HG03139 (cell line): ENCODE measurements around the gene CYP3A5.
"Not testable (repeated sequence)": the region's sequence is repeated elsewhere in the genome, so short reads cannot be mapped to it uniquely, and the experiment has no call there.

Experiments used
- ATAC-seq: cut with Tn5 transposase; IDR thresholded peaks from one replicate; pipeline ENCODE4 v1.9.1; 2021; ENCODE audit not compliant: unreplicated experiment

CYP3A5 gene

DNA sequence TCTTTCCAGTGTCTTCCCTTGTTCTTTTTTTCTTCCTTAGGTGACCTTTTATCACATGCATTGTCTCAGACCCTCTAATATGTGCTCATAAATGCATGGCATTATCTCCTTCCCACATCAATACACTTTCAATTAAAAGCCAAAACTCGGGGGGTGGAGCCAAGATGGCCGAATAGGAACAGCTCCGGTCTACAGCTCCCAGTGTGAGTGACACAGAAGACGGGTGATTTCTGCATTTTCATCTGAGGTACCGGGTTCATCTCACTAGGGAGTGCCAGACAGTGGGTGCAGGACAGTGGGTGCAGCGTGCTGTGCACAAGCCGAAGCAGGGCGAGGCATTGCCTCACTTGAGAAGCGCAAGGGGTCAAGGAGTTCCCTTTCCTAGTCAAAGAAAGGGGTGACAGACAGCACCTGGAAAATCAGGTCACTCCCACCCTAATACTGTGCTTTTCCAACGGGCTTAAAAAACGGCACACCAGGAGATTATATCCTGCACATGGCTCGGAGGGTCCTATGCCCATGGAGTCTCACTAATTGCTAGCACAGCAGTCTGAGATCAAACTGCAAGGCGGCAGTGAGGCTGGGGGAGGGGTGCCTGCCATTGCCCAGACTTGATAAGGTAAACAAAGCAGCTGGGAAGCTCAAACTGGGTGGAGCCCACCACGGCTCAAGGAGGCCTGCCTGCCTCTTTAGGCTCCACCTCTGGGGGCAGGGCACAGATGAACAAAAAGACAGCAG lies 6.2 kb upstream of the CYP3A5 start:
- not testable (repeated sequence) for ATAC-seq

DNA sequence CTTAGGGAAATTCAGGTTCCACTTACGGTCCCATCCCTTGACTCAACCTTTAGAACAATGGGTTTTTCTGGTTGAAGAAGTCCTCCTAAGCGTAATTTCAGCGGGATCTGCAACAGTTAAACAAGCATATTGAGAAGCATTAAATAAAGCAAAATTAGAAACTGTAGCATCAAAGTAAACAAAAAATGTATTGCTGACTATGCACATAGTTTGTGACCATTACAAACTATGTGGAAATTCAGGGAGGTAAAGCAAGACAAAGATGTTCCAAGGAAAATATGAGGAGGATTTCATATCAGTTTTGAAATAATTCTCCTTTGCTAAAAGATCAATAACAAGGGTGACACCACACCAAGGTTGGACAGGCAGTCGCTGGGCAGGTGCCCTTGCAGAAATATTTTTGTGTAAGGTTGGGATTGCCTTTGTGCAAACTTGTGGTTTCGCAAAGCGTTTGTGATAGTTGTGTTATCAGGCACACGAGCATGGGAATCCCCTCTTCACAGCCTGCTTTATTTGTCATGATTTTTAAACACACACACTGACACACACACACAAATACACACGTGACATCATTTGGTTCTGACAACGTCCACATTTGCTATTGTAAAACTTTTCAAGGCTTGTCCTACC lies 5.4 kb upstream of the CYP3A5 start:
- no peak for ATAC-seq

DNA sequence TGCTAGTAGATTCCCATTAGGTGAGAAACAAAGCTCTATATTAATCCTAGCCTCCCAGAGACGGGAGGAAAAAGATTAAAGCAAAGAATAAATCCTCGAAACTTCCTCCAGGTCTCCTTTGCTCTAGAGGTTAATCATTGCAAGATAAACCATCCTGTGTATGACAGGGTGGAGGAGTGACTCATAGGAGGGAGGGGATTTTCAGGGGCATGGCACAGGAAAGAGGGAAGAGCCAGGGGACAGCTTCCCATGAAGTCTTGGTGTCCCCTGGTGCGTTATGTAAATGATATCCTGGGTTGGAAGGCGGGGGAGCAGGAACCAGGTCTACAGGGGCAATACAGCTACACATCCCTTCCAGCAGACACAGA lies 780 bp downstream of the CYP3A5 start:
- ATAC-seq: no peak

DNA sequence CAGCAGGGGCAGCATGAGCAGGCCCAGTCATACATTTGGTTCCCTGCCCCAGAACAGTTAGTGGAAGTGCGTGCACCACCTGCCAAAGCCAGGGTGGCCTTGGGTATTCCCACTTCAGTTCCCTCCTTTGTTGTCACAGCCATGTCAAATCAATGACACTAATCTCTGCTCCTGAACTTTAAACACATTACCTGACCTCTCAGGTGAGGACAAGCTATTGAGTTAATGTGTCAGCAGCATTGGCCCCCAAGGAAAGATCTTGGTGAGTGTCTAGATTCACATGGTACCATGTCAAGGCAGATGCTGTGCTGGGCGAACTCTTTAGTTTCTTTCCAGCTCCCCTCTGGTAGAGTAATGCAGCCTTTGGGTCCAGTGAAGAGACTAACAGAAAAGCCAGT lies 2.1 kb downstream of the CYP3A5 start:
- no peak for ATAC-seq

DNA sequence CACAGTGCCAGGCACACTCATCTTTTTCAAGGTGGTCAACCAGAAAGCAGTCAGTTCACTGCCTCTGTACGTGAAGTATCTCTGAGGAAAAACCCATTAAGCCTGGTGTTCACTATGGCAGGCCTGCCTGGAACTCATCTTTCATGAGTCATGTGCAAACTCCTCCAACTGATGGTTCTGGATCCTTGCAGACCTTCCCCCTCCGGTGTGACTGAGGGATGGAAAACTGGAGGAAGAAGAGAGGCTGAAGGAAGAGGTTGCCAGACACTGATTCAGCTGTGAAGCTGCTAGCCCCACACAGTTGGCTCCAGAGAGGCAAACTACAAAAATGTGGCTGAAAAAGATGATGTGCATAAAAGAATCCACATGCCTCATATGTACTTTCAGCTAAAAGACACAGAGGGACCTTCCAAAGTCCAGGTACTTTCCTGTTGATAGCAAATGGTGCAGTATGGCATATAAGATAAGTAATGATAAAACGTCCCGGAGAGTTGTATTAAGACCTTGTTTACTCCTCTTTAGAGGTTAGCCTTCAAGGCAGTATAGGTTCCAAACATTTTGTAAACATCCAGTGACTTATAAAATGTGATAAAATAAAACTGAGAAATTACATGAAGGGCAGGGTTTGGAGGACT lies 2.7 kb downstream of the CYP3A5 start:
- ATAC-seq: no peak

DNA sequence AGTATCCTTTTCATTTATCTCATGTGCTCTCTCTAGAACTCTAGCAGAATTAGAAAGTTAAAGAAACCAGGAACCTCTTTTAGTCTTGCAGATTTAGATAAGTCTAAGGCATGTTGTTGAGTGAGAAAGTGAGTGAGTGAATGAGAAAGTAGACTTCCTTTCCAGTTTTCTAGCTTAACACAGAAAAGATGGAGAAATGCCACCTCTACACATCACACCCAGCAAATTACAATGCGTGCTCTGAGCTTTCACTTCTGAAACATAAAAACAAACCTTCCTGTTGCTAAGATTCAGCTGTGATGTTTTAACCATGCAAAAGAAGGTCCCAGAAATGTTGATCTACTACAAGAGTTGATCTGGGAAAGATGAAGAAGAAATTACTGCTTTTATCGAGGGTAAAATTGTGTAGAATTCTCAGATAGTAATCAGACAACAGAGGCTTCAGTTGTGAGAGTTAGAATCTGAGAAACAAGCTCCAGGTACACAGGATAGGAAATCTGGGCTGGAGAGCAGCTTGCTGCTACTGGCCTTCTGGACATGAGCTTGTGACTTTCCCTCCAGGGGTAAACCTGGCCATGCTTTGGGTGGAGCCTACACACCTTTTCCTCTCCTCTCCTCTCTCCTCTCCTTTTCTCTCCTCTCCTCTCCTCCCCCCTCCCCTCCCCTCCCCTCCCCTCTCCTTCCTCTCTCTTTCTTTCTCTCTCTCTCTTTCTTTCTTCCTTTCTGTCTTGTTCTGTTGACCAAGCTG lies 4.6 kb downstream of the CYP3A5 start:
- no peak for ATAC-seq

DNA sequence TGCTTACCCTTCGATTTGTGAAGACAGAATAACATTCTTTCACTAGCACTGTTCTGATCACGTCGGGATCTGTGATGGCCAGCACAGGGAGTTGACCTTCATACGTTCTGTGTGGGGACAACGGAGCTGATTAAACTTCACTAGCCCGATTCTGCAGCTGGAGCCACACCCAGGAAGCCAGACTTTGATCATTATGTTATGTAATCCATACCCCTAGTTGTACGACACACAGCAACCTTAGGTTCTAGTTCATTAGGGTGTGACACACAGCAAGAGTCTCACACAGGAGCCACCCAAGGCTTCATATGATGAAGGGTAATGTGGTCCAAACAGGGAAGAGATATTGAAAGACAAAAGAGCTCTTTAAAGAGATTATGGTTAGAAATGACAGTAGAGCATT lies 7.2 kb downstream of the CYP3A5 start:
- ATAC-seq: no peak

DNA sequence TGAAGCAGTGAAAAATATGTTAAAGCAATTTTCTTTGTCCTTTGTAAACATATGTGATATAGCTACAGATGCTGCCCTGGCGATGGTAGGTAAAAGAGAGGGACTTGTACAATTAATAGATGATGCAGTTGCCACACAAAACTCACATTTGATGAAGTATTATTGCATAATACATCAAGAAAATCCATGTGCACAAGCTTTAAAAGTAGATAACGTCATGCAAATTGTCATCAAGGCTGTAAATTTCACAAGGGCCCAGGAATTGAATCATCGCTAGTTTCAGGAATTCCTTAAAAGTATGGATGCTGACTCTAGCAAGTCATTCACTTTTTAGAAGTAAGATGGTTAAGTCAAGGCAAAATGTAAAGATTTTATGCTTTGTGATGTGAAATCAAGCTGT lies 10.0 kb downstream of the CYP3A5 start:
- no peak for ATAC-seq

DNA sequence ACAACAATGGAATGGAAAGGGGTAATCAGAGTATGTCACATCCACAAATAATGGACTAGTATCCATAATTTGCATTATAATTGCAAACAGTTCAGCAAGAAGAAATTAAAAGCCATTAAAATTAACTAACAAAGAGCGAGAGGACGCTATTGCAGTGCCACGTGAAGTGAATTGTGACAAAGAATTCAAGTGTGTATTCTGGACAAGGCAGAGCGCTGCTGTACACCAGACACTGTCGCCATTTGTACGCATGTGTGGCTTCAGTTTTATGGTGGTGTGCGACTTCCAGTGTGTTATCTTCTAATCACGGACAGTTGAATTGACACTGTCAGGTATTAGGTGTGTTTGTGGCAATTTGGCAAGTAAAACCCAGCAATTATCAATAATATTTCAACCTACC lies 11.3 kb downstream of the CYP3A5 start:
- ATAC-seq: no peak

DNA sequence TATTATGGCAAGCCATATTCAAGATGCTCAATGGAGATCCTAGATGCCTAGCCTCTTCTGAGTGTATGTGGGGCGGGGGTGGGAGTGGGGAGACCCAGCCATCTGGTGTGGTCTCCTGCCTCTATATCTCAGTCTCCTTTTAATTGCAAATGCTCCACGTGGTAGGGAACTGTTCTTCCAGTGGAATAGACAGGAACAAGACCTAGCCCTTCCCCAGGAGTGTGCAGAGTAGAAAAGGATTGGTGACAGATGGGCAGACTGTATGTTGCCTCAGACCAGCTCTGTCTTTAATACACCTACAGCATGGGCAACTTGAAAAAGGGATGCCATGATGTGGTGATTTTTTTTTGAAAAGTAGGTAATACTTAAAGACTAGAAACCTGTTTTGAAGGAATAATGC lies 12.6 kb downstream of the CYP3A5 start:
- no peak for ATAC-seq

DNA sequence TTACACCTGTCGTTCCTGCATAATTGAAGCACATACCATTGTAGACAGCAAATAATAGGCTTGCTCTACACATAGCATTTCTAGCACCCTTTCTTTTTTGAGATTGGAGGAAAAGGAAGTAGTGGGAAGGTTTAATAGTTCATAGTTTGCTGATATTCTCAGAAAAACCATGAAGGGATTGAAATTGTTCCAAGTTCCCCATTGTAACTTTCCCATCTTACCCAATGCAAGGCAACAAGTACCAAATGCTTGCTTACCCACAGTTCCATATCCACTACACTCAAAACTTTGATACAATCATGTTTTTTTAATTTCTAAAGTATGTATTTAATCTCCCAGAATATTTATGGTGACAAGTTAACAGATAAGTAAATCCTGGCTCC lies 13.8 kb downstream of the CYP3A5 start:
- ATAC-seq: no peak

DNA sequence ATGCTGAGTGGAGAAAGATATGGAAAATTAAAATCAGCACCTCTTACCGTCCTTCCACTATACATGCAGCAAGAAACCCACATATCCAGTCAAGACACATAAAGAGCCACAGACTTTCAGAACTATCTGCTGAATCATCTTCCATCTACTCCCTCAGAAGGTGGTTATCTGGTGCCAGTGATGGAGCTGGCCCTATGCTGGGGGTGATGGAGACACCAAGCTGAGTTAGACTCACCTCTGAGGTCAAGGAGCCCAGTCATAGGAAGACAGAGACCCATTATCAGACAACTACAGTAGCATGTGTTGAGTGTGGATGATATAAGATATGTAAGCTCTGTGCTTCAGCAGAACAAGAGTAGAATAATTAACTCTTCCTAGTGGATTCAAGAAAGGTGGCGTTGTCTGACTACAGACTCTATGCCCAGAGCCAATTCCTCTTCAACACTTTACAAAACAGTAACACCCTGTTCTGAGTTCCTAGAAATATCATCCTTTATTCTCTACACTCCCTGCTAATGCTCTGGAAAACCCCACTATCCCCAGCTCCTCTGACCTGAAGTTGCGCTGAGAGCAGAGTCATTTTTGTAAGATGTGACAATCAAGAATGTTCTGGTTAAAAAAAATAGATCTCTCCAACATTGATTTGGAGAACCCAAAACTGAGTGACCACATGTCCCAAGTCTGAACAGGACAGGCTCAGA lies 14.3 kb downstream of the CYP3A5 start:
- ATAC-seq: no peak

DNA sequence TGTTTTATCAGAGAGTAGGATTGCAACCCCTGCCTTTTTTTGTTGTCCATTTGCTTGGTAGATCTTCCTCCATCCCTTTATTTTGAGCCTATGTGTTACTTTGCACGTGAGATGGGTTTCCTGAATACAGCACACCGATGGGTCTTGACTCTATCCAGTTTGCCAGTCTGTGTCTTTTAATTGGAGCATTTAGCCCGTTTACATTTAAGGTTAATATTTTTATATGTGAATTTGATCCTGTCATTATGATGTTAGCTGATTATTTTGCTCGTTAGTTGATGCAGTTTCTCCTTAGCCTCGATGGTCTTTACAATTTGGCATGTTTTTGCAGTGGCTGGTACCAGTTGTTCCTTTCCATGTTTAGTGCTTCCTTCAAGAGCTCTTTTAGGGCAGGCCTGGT lies 21.9 kb downstream of the CYP3A5 start:
- not testable (repeated sequence) for ATAC-seq

DNA sequence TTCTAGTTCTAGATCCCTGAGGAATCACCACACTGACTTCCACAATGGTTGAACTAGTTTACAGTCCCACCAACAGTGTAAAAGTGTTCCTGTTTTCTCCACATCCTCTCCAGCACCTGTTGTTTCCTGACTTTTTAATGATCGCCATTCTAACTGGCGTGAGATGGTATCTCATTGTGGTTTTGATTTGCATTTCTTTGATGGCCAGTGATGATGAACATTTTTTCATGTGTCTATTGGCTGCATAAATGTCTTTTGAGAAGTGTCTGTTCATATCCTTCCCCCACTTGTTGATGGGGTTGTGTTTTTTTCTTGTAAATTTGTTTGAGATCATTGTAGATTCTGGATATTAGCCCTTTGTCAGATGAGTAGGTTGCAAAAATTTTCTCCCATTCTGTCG lies 25.2 kb downstream of the CYP3A5 start:
- not testable (repeated sequence) for ATAC-seq

DNA sequence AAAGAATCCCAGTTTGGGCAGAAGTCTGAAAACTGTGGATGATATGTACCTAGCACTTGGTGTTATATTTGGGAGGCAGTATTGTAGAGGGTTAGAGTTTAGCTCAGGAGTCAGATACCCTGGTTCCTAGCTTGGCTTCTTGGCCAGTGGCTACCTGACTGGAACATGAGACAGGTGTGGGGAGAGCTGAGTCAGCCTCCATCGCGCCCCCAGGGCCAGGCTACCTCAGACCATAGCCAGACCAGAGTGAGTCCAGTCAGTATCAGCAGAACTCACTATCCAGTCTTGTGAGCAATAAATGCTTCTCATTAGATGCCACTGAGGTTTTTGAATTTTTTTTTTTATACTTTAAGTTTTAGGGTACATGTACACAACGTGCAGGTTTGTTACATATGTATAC lies 26.0 kb downstream of the CYP3A5 start:
- ATAC-seq: no peak

DNA sequence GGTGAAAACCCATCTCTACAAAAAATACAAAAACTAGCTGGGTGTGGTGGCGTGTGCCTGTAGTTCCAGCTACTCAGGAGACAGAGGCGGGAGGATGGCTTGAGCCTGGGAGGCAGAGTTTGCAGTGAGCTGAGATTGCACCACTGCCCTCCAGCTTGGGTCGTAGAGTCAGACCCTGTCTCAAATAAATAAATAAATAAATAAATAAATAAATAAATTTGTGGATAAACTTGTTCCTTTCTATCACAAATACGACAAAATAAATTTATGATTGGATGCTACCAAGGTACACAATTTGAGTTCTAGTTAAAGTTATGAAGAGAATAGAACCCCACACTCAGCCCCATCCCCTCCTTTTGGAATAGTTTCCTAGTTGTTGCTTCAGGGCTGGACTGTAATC lies 26.5 kb downstream of the CYP3A5 start:
- ATAC-seq: not testable (repeated sequence)

DNA sequence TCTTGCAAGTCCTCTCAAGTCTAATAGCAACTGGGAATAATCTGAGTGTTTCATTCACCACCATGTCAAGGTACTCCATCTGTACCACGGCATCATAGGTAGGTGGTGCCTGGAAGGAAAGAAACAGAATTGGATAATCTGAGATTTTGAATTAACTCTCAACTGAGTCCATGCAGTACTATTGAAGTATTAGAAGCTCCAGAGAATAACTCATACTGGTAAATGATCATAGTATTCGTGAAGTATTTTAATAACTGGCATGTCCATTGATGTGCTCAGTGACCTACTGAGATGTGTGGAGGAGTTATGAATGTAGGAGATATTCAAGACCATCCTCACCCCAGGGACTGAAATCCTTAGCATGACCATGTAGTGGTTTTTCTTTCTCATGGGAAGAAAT lies 27.1 kb downstream of the CYP3A5 start:
- no peak for ATAC-seq

DNA sequence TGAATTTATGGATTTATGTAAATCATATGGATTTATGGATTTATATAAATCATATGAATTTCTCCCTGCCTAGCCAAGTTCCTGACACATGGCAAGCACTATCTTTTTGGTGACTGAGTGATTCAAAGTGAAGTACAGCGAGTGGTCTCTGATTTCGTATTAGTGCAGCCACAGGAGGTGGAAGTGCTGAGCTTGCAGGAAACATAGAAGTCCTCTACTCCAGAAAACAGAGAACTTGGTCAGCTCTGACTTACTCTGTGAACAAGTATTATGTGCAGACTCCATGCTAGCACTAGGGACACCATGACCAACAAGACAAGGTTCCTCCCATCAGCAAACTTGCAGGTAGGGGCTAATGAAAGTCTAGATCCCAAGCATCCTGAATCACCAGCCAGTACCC lies 28.5 kb downstream of the CYP3A5 start:
- ATAC-seq: no peak

DNA sequence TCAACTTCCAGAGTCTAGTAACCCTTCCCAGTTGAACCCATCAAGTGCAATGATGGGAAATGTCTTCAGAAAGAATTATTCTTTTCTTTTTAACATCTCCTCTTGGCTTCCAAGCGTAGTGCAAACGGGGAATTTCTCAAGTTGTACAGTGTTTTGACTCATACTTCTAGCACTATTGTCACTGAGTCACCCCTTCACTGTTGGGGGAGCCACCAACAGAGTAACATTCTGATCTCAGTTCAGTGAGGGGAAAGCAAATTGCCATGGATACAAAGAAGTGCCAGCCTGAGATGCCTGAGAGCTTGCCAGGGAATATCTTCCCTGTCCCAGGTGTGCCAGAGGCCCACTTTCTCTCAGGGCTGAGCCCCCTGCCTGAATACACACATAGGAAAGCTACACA lies 31.0 kb downstream of the CYP3A5 start:
- no peak for ATAC-seq

DNA sequence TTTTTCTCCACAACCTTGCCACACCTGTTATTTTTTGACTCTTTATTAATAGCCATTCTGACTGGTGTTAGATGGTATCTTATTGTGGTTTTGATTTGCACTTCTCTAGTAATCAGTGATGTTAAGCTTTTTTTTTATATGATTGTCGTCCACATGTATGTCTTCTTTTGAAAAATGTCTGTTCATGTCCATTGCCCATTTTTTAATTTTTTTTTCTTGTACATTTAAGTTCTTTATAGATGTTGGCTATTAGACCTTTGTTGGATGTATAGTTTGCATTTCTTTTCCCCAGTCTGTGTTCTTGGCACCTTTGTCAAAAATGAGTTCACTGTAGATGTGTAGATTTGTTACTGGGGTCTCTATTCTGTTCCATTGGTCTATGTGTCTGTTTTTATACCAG lies 34.2 kb downstream of the CYP3A5 start:
- no peak for ATAC-seq

DNA sequence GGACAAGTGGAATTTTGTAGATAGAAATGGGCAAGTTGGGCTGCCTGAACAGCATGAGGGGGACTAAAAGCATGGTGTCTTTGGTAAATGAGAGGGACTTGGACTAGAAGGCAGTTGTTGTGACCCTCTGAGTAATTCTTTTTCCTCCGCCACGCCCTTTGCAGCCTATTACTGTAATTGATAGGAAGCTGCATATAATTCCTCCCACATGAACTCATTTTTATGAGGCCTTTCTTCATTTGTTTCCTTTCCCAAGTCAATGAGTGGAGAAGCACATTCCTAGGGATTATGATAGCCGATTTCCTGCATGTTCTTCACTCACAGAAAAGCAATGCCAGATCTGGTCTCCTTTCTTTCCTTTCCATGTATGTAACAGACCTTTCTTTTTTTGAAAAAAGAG lies 35.4 kb downstream of the CYP3A5 start:
- ATAC-seq: no peak
